Uterus (tissue), 2 donors: ENCODE data around the gene SYT14.
"Not testable (repeated sequence)": the region's sequence is repeated elsewhere in the genome, so short reads cannot be mapped to it uniquely, and the experiment has no call there.

ENCODE experiments used
- CTCF ChIP-seq, 4 experiments: fragments of 200-600 bp in 2 of 4; fragments of 450-650 bp in 2 of 4; sonication (generic) in 2 of 4; IDR thresholded peaks; one replicate each; pipeline ENCODE4 v1.5.1; 2016 to 2019; ENCODE audit warnings: antibody characterized with exemption in 4 of 4, mild to moderate bottlenecking in 2 of 4, moderate library complexity in 1 of 4
- POLR2A ChIP-seq, 2 donors: fragments of 450-650 bp; IDR thresholded peaks; one replicate each; pipeline ENCODE4 v1.6.1; 2016; ENCODE audit warnings: antibody characterized with exemption in 2 of 2, mild to moderate bottlenecking in 1 of 2, moderate library complexity in 1 of 2

DNA sequence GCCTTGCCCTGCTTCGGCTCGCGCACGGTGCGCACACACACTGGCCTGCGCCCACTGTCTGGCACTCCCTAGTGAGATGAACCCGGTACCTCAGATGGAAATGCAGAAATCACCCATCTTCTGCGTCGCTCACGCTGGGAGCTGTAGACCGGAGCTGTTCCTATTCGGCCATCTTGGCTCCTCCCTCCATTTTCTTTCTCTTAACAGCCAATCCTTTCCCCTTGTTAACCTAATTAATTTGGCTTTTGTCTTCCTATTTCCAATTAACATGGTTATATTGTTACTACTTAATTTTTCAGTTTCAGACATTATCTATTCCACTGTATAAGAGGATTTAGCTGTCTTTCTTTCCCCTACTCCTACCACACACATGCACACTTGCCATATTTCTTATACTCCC, 18.4 kb upstream of the SYT14 start:
- not testable (repeated sequence) for TF ChIP-seq CTCF, POLR2A (IDR thresholded peaks at IDR 0.05)
